ENCODE data around the gene RBM4. TPM values are rescaled to one million over a fixed set of nuclear protein-coding genes. Genes with fewer than 3 reads are reported as not detected.

Gene RBM4
- total RNA-seq, 1 experiment from 2014 or later, result 272 TPM

DNA sequence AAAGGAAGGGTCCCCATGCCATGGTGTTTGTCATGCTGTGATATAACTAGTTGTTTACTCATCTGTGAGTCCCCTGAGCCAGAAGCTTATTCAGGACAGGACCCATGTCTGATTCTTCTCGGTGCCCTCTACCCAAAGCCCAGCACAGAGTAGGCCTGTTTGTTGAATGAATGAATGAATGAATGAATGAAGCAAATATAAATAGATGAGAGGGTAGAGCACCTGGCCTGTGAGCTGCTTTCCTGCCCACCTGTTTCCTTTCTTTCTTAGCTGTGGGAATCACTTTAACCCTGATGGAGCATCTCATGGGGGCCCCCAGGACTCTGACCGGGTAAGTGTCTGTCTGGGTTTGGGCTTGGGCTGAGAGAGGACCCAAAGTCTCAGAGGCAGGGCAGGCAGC is 38.3 kb upstream of the RBM4 start:
- no CpG with 5 or more reads among the region's 2 CpGs for WGBS (ENCODE audit: extremely low coverage, insufficient read length, low lambda C conversion rate)
- H2BK15ac ChIP-seq (ENCODE audit: low read depth, low read length), result no peak overlapping the region
- no peak overlapping the region for H2BK5ac ChIP-seq (ENCODE audit: insufficient read length, low read length)
- H2BK12ac ChIP-seq (ENCODE audit: insufficient read length, low read depth, low read length), result no peak overlapping the region
- H3K79me1 ChIP-seq (ENCODE audit: insufficient read depth, low read depth, low read length, poor library complexity, severe bottlenecking), result no peaks in the 10 kb centered on the region
- H3K4me1 Mint-ChIP-seq, result peaks cover 0 to under 1% of the 10 kb centered on the region in 2 experiments; a peak in 1 of 4 replicates
- no peak overlapping the region for H2BK120ac ChIP-seq (ENCODE audit: low read depth, low read length, poor library complexity, severe bottlenecking)
- H3K27ac Mint-ChIP-seq, result no peak overlapping the region
- DNase-seq, result no peak
- H3K4me3 Mint-ChIP-seq, result no peak overlapping the region
- no peak overlapping the region for H3K56ac ChIP-seq (ENCODE audit: insufficient read length, low read depth, low read length)
- H3K27me3 ChIP-seq (ENCODE audit: insufficient read depth, low read length), result no peaks in the 10 kb centered on the region
- H3K18ac ChIP-seq (ENCODE audit: insufficient read length, low read depth, low read length), result no peak overlapping the region
- no peak overlapping the region for H3K23ac ChIP-seq (ENCODE audit: insufficient read length, low read depth, low read length)
- H3K9me3 Mint-ChIP-seq, result no peaks in the 10 kb centered on the region
- H3K9ac ChIP-seq (ENCODE audit: extremely low read depth, insufficient read length, low read length), result no peak overlapping the region
- H2AFZ ChIP-seq (ENCODE audit: low read length), result no peak overlapping the region
- no peak overlapping the region for H4K8ac ChIP-seq (replicated peaks; ENCODE audit: insufficient read length, low read depth, low read length)
- no peaks in the 10 kb centered on the region for H4K20me1 ChIP-seq (ENCODE audit: control insufficient read depth, insufficient read depth, insufficient read length)
- no peak overlapping the region for H3K27ac ChIP-seq (ENCODE audit: insufficient read length, low read depth, low read length)
- no peak overlapping the region for H3K4me2 ChIP-seq (ENCODE audit: insufficient read depth, insufficient read length, low read length)
- no peak overlapping the region for H2AK5ac ChIP-seq (ENCODE audit: insufficient read length, low read length)
- no peaks in the 10 kb centered on the region for H3K79me2 ChIP-seq (ENCODE audit: insufficient read depth, low read length)
- H4K91ac ChIP-seq (ENCODE audit: insufficient read length, low read depth, low read length), result no peak overlapping the region
- H3K27me3 Mint-ChIP-seq (ENCODE audit: low read depth), result no peaks in the 10 kb centered on the region
- peaks cover 2 to 63% (median 46%) of the 10 kb centered on the region in 3 experiments; a peak in 6 of 7 replicates for H3K36me3 Mint-ChIP-seq (ENCODE audit: insufficient read depth in 1 of 3, low read depth in 3 of 3)
- no peaks in the 10 kb centered on the region for H3K9me3 ChIP-seq (ENCODE audit: control insufficient read depth, low read depth, low read length)
- H4K5ac ChIP-seq (ENCODE audit: insufficient read length, low read depth, low read length), result no peak overlapping the region
- H3K4ac ChIP-seq (ENCODE audit: low read depth, low read length), result no peak overlapping the region
- no peaks in the 10 kb centered on the region for H3K4me1 ChIP-seq (ENCODE audit: insufficient read depth, low read length)
- H2BK20ac ChIP-seq (ENCODE audit: low read depth, low read length, poor library complexity, severe bottlenecking), result no peak overlapping the region
- TF ChIP-seq, protein P1, sequence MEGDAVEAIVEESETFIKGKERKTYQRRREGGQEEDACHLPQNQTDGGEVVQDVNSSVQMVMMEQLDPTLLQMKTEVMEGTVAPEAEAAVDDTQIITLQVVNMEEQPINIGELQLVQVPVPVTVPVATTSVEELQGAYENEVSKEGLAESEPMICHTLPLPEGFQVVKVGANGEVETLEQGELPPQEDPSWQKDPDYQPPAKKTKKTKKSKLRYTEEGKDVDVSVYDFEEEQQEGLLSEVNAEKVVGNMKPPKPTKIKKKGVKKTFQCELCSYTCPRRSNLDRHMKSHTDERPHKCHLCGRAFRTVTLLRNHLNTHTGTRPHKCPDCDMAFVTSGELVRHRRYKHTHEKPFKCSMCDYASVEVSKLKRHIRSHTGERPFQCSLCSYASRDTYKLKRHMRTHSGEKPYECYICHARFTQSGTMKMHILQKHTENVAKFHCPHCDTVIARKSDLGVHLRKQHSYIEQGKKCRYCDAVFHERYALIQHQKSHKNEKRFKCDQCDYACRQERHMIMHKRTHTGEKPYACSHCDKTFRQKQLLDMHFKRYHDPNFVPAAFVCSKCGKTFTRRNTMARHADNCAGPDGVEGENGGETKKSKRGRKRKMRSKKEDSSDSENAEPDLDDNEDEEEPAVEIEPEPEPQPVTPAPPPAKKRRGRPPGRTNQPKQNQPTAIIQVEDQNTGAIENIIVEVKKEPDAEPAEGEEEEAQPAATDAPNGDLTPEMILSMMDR (conservative IDR thresholded peaks at IDR 0.05), result no peak
- no peaks in the 10 kb centered on the region for H3K23me2 ChIP-seq (ENCODE audit: insufficient read length, low read depth, low read length, poor library complexity, severe bottlenecking)
- no peak overlapping the region for H3K14ac ChIP-seq (ENCODE audit: insufficient read depth, low read length)
- no peak overlapping the region for H3T11ph ChIP-seq (ENCODE audit: low read length)
